ENCODE data around the gene EPS15.

DNA sequence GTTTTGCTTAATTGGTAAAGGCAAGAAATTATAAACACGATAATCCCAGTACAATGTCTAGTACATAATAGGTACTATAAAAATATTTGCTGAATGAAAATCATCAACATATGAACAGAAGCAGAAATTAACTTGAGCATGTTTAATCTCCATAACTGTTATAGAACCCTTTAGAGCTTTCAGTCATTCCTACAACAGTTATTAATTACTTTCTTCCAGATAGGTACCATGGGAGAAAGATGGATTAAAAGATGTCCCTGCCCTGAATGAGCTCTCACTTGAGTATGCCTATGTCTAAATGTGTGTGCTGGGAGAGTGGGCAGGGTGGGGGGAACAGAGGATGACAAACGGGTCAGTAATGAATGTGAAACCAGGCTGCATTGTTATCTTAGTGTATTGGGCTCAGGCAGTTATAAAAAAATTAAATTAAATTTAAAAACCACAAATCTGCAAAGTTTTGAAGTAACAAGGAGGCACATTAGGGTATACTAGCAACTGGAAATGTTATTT, 2.4 kb downstream of the EPS15 start:
- TF ChIP-seq SPI1 (IDR thresholded peaks at IDR 0.05; ENCODE audit: low read depth, low read length): no peak
- TF ChIP-seq POLR2AphosphoS5 (IDR thresholded peaks at IDR 0.05; ENCODE audit: low read depth, low read length): no peak

Data from GM12891 (cell line).